Esophagus muscularis mucosa (tissue), 4 donors: ENCODE results near the gene EPHA4.

Source experiments
- CTCF ChIP-seq, 3 experiments: fragments of 200-600 bp in 2 of 3; fragments of 450-650 bp in 1 of 3; sonication (generic) in 2 of 3; IDR thresholded peaks; one replicate each; pipeline ENCODE4 v1.5.1; 2017 to 2019; ENCODE audit warnings: antibody characterized with exemption in 3 of 3, mild to moderate bottlenecking in 2 of 3, moderate library complexity in 1 of 3
- EP300 ChIP-seq: sonication (generic); formaldehyde crosslinking; IDR thresholded peaks from one replicate; pipeline ENCODE4 v1.6.1; 2017; ENCODE audit warnings: antibody characterized with exemption
- POLR2A ChIP-seq: fragments of 450-650 bp; IDR thresholded peaks from one replicate; pipeline ENCODE4 v1.6.1; 2017; ENCODE audit warnings: antibody characterized with exemption, moderate library complexity, mild to moderate bottlenecking, low read depth
- POLR2AphosphoS5 ChIP-seq, 2 donors: sonication (generic); formaldehyde crosslinking; IDR thresholded peaks; one replicate each; pipeline ENCODE4 v1.6.1; 2017; ENCODE audit warnings: antibody characterized with exemption in 2 of 2

- TF ChIP-seq CTCF (IDR thresholded peaks at IDR 0.05) (no peak), EP300 (no peak), POLR2AphosphoS5 (IDR thresholded peaks at IDR 0.05) (no peak), POLR2A (no peak)
These were observed 91.9 kb downstream of the EPHA4 start for GRCh38 chr2:221480163-221480562.
